Uterus (tissue), 4 donors: ENCODE data around the gene MAPK10. TPM values are rescaled to one million over a fixed set of nuclear protein-coding genes. Genes with fewer than 3 reads are reported as not detected.

Source experiments
- DNase-seq, 2 donors: peaks; one replicate each; pipeline ENCODE4 v3.0.0-alpha.2; 2019 to 2020
- H3K27ac ChIP-seq, 2 donors: fragments of 200-600 bp; sonication (generic); 1 replicate in 1 of 2; 2 replicates in 1 of 2; pipeline ENCODE4 v1.5.1; 2016 to 2018
- H3K27me3 ChIP-seq, 2 donors: fragments of 200-600 bp; sonication (generic); one replicate each; pipeline ENCODE4 v1.5.1; 2018 to 2019; ENCODE audit warnings: control low read depth in 1 of 2
- H3K36me3 ChIP-seq, 2 donors: fragments of 200-600 bp; sonication (generic); one replicate each; pipeline ENCODE4 v1.5.1; 2019; ENCODE audit warnings: control low read depth in 1 of 2
- H3K4me1 ChIP-seq, 2 donors: fragments of 200-600 bp; sonication (generic); one replicate each; pipeline ENCODE4 v1.5.1; 2018 to 2019; ENCODE audit warnings: control low read depth in 1 of 2
- H3K4me3 ChIP-seq, 2 donors: fragments of 200-600 bp; sonication (generic); 1 replicate in 1 of 2; 2 replicates in 1 of 2; pipeline ENCODE4 v1.5.1; 2018 to 2019; ENCODE audit warnings: mild to moderate bottlenecking in 1 of 2
- H3K9me3 ChIP-seq, 2 donors: fragments of 200-600 bp; sonication (generic); one replicate each; pipeline ENCODE4 v1.5.1; 2019; ENCODE audit warnings: control low read depth in 1 of 2
- CTCF ChIP-seq, 4 experiments: fragments of 200-600 bp in 2 of 4; fragments of 450-650 bp in 2 of 4; sonication (generic) in 2 of 4; IDR thresholded peaks; one replicate each; pipeline ENCODE4 v1.5.1; 2016 to 2019; ENCODE audit warnings: antibody characterized with exemption in 4 of 4, mild to moderate bottlenecking in 2 of 4, moderate library complexity in 1 of 4
- POLR2A ChIP-seq, 2 donors: fragments of 450-650 bp; IDR thresholded peaks; one replicate each; pipeline ENCODE4 v1.6.1; 2016; ENCODE audit warnings: antibody characterized with exemption in 2 of 2, mild to moderate bottlenecking in 1 of 2, moderate library complexity in 1 of 2
- intact Hi-C: fragments of 100-400 bp; cut with DNase I; formaldehyde crosslinking; loops from one replicate; pipeline ENCODE4 v1.15.1; 2023; ENCODE audit warnings: low total_unique reads
- total RNA-seq, 4 donors: library from RNA; depleted of rRNA in 3 of 4; stranded (reverse); fragments of >200 nt in 3 of 4; gene quantifications; one replicate each; pipeline versions ENCODE4 v1.1.0 to v1.2.4, GENCODE V29; 2014 to 2023
- donor health status: DM: yes; HTN: yes; CAD: no.

Gene MAPK10
- total RNA-seq, 4 donors from 2014 or later = 38.2 to 144 (median 73.0) TPM

GRCh38 chr4:86380181-86380724 lies 20.4 kb upstream of the MAPK10 start:
- Histone ChIP-seq H3K36me3 (no peaks in the 10 kb centered on the region), H3K27ac (no peak overlapping the region), H3K4me3 (no peak overlapping the region), H3K4me1 (no peaks in the 10 kb centered on the region), H3K9me3 (no peaks in the 10 kb centered on the region), H3K27me3 (no peaks in the 10 kb centered on the region)
- no peak for TF ChIP-seq POLR2A (IDR thresholded peaks at IDR 0.05)
- no peak for TF ChIP-seq CTCF (IDR thresholded peaks at IDR 0.05)
- DNase-seq = no peak
- intact Hi-C loops = no loop called here

GRCh38 chr4:86376850-86377249 lies 17.0 kb upstream of the MAPK10 start:
- Histone ChIP-seq H3K27me3 (no peaks in the 10 kb centered on the region), H3K27ac (no peak overlapping the region), H3K4me1 (no peaks in the 10 kb centered on the region), H3K9me3 (no peaks in the 10 kb centered on the region), H3K4me3 (no peak overlapping the region), H3K36me3 (no peaks in the 10 kb centered on the region)
- TF ChIP-seq POLR2A (IDR thresholded peaks at IDR 0.05) = no peak
- TF ChIP-seq CTCF (IDR thresholded peaks at IDR 0.05) = no peak
- intact Hi-C loops = no loop called here
- no peak for DNase-seq

GRCh38 chr4:86368433-86368832 lies 8.6 kb upstream of the MAPK10 start:
- Histone ChIP-seq H3K9me3 (no peaks in the 10 kb centered on the region), H3K27ac (no peak overlapping the region), H3K4me3 (no peak overlapping the region), H3K27me3 (no peaks in the 10 kb centered on the region), H3K36me3 (no peaks in the 10 kb centered on the region), H3K4me1 (no peaks in the 10 kb centered on the region)
- intact Hi-C loops = no loop called here
- TF ChIP-seq CTCF (IDR thresholded peaks at IDR 0.05) = no peak
- TF ChIP-seq POLR2A (IDR thresholded peaks at IDR 0.05) = no peak
- DNase-seq = no peak

GRCh38 chr4:86367577-86367976 lies 7.7 kb upstream of the MAPK10 start:
- H3K4me1 ChIP-seq = no peaks in the 10 kb centered on the region
- TF ChIP-seq POLR2A (IDR thresholded peaks at IDR 0.05) (no peak), CTCF (IDR thresholded peaks at IDR 0.05) (no peak)
- no peaks in the 10 kb centered on the region for H3K27me3 ChIP-seq
- no peak overlapping the region for H3K27ac ChIP-seq
- no peak for DNase-seq
- no peaks in the 10 kb centered on the region for H3K9me3 ChIP-seq
- H3K4me3 ChIP-seq = no peak overlapping the region
- intact Hi-C loops = no loop called here
- H3K36me3 ChIP-seq = no peaks in the 10 kb centered on the region

- no peaks in the 10 kb centered on the region for H3K36me3 ChIP-seq
- H3K4me3 ChIP-seq = no peak overlapping the region
- H3K4me1 ChIP-seq = no peaks in the 10 kb centered on the region
- no peaks in the 10 kb centered on the region for H3K9me3 ChIP-seq
- H3K27me3 ChIP-seq = no peaks in the 10 kb centered on the region
- intact Hi-C loops = no loop called here
- no peak for TF ChIP-seq CTCF (IDR thresholded peaks at IDR 0.05)
- no peak for TF ChIP-seq POLR2A (IDR thresholded peaks at IDR 0.05)
- H3K27ac ChIP-seq = no peak overlapping the region
- DNase-seq = no peak
Observed at GRCh38 chr4:86366920-86367319, 7.1 kb upstream of the MAPK10 start.
